Mucosa of stomach (tissue), 1 donor: ENCODE measurements around the gene PNKP.
A peak's percentile ranks its signal among the peaks of the same experiment; 100 is the strongest.

ENCODE experiments used
- H3K27me3 ChIP-seq: one replicate; pipeline ENCODE4 v1.7.0; 2013; ENCODE audit warnings: mild to moderate bottlenecking, low read length; ENCODE audit not compliant: control insufficient read depth, insufficient read depth
- H3K36me3 ChIP-seq: one replicate; pipeline ENCODE4 v1.7.0; 2013; ENCODE audit warnings: low read length; ENCODE audit not compliant: control insufficient read depth, insufficient read depth
- H3K4me1 ChIP-seq: one replicate; pipeline ENCODE4 v1.7.0; 2013; ENCODE audit warnings: mild to moderate bottlenecking, low read length; ENCODE audit not compliant: control insufficient read depth, insufficient read depth
- H3K4me3 ChIP-seq: one replicate; pipeline ENCODE4 v1.7.0; 2013; ENCODE audit warnings: low read length
- H3K9ac ChIP-seq: one replicate; pipeline ENCODE4 v1.7.0; 2013; ENCODE audit warnings: mild to moderate bottlenecking, low read length, moderate library complexity
- H3K9me3 ChIP-seq: one replicate; pipeline ENCODE4 v1.7.0; 2013; ENCODE audit warnings: mild to moderate bottlenecking, low read length, moderate library complexity; ENCODE audit not compliant: control insufficient read depth
- donor health status: Pancreatic carcinoma.

PNKP gene

GRCh38 chr19:49870309-49870901, 3.0 kb upstream of the PNKP start:
- no peaks in the 10 kb centered on the region for H3K27me3 ChIP-seq
- peak overlapping the region; percentile 49 for H3K4me3 ChIP-seq
- peak overlapping the region; percentile 66 for H3K9ac ChIP-seq
- H3K9me3 ChIP-seq: no peaks in the 10 kb centered on the region
- H3K36me3 ChIP-seq: no peaks in the 10 kb centered on the region
- peaks cover 37% of the 10 kb centered on the region for H3K4me1 ChIP-seq

DNA sequence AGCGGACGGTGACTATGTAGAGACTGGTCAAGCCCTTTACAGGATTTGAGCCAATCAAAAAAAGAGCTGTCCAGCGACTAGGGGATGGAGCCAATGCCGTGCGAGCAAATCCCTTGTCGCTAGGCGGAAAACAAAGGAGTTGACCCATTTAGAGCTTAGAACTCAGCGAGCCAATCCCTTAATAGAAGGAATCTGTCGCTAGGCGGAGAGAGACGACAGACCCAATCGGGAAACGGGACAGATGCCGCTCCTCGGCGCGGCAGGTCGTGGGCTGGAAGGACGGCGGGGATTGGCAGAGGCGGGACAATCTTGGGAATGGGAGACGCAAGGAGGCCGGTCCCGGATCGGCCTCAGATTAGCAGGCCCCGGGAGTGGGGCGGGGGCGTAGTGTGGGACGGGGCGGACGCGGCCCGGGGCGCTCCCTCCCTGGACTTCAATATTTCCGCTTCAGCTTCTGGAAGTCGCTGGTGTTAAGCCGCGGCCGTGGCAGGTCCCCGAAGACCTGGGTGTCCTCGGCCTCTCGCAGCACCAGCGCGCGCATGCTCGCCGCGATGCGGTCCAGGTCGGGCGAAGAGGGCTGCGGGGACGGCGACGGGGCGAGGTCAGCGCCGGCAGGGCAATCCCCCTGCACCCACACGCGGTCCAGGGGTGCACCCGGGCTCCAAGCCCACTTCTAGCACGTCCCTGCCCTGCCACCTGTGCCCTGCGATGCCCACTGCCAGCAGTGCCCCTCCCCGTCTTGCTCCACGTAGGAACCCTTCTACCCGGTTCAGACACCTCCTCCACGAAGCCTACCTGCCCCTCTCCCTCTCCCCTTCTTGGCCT, 2.3 kb upstream of the PNKP start:
- Histone ChIP-seq H3K4me3 (peak overlapping the region; percentile 49), H3K4me1 (peaks cover 40% of the 10 kb centered on the region), H3K36me3 (peaks cover under 1% of the 10 kb centered on the region), H3K27me3 (no peaks in the 10 kb centered on the region), H3K9ac (peak overlapping the region; percentile 66), H3K9me3 (no peaks in the 10 kb centered on the region)

GRCh38 chr19:49869009-49869483, 1.7 kb upstream of the PNKP start:
- peak overlapping the region; percentile 38 for H3K4me3 ChIP-seq
- peaks cover 7% of the 10 kb centered on the region for H3K36me3 ChIP-seq
- H3K4me1 ChIP-seq: peaks cover 43% of the 10 kb centered on the region
- no peaks in the 10 kb centered on the region for H3K9me3 ChIP-seq
- H3K27me3 ChIP-seq: no peaks in the 10 kb centered on the region
- peak overlapping the region; percentile 22 for H3K9ac ChIP-seq

- Histone ChIP-seq H3K27me3 (no peaks in the 10 kb centered on the region), H3K9me3 (no peaks in the 10 kb centered on the region), H3K4me1 (peaks cover 42% of the 10 kb centered on the region), H3K4me3 (no peak overlapping the region), H3K36me3 (peaks cover 18% of the 10 kb centered on the region), H3K9ac (no peak overlapping the region)
Observed at GRCh38 chr19:49864890-49865289, 2.5 kb downstream of the PNKP start.

DNA sequence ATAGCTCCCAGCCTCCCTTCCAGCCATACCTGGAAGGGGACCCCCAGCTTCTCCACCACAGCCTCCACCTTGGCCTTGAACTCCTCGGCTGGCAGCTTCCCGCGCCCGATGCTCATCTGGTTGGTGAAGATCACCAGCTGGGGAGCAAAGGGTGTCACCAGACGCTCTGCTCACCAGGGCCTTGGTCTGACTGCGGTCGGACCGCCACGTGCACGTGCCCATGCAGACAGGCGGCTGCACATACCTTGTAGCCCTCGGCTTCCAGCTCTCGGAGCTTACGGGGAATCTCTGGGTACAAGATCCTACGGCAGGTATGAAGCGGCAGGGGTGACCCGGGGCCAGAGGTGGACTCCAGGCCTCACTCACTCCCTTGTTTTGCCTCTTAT, 3.4 kb downstream of the PNKP start:
- no peaks in the 10 kb centered on the region for H3K27me3 ChIP-seq
- H3K9me3 ChIP-seq: no peaks in the 10 kb centered on the region
- H3K4me1 ChIP-seq: peaks cover 42% of the 10 kb centered on the region
- peaks cover 22% of the 10 kb centered on the region for H3K36me3 ChIP-seq
- no peak overlapping the region for H3K9ac ChIP-seq
- H3K4me3 ChIP-seq: no peak overlapping the region

- Histone ChIP-seq H3K9me3 (no peaks in the 10 kb centered on the region), H3K9ac (no peak overlapping the region), H3K36me3 (peaks cover 22% of the 10 kb centered on the region), H3K4me3 (no peak overlapping the region), H3K4me1 (peaks cover 39% of the 10 kb centered on the region), H3K27me3 (no peaks in the 10 kb centered on the region)
Observed at GRCh38 chr19:49863254-49863934, 4.0 kb downstream of the PNKP start.

GRCh38 chr19:49862391-49863253, 4.8 kb downstream of the PNKP start:
- Histone ChIP-seq H3K4me3 (no peak overlapping the region), H3K4me1 (peaks cover 35% of the 10 kb centered on the region), H3K36me3 (peaks cover 24% of the 10 kb centered on the region), H3K9ac (no peak overlapping the region), H3K9me3 (no peaks in the 10 kb centered on the region), H3K27me3 (no peaks in the 10 kb centered on the region)

GRCh38 chr19:49861541-49862378, 5.6 kb downstream of the PNKP start:
- peaks cover 31% of the 10 kb centered on the region for H3K36me3 ChIP-seq
- H3K9ac ChIP-seq: peak overlapping the region; percentile 29
- H3K4me3 ChIP-seq: no peak overlapping the region
- no peaks in the 10 kb centered on the region for H3K9me3 ChIP-seq
- no peaks in the 10 kb centered on the region for H3K27me3 ChIP-seq
- peaks cover 35% of the 10 kb centered on the region for H3K4me1 ChIP-seq

- Histone ChIP-seq H3K36me3 (peaks cover 31% of the 10 kb centered on the region), H3K4me3 (no peak overlapping the region), H3K27me3 (no peaks in the 10 kb centered on the region), H3K9ac (peak overlapping the region; percentile 29), H3K4me1 (peaks cover 28% of the 10 kb centered on the region), H3K9me3 (no peaks in the 10 kb centered on the region)
Observed at GRCh38 chr19:49861107-49861506, 6.3 kb downstream of the PNKP start.

DNA sequence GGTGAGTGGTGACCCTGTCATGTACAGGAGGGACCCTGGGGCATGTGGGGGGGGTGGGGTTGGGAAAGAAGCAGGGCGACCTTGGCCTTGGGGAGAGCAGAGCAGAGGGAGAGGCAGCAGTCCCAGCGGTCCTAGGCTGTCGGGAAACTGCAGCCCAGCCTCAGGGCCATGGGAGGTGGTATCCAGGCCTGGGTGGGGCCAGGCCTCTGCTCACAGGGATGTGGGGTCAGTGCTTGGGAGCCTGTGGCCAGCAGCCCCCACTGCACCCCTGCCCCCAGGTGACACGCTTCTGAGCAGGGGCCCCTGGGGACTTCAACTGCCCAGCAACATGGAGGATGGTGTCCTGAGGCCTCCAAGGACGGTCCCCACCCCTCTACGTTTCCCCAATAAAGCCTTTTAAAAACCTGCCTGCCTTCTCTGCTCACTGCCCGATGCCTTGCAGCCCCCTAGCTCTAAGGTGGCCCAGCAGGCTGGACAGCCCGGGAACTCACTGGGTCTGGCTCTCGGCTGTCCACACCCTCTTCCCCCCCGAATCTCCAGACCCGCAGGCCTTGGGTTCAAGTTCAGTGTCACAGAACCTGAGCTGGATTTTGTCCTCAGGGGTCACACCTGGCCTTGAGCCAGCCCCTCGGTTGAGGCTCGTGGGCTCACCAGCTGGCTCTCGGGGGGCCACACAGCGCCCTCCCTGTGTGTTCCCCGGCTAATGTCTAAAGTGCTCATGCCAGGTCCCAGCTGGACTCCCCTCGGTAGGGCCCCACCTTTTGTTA, 6.9 kb downstream of the PNKP start:
- Histone ChIP-seq H3K36me3 (peaks cover 31% of the 10 kb centered on the region), H3K4me1 (peaks cover 22% of the 10 kb centered on the region), H3K27me3 (no peaks in the 10 kb centered on the region), H3K9me3 (no peaks in the 10 kb centered on the region), H3K9ac (peak overlapping the region; percentile 29), H3K4me3 (no peak overlapping the region)
